Measurements from ENCODE around the gene MICOS13. TPM values are rescaled to one million over a fixed set of nuclear protein-coding genes. Genes with fewer than 3 reads are reported as not detected.

The MICOS13 gene
- total RNA-seq, 1 experiment from 2014 or later, result 32.5 TPM

DNA sequence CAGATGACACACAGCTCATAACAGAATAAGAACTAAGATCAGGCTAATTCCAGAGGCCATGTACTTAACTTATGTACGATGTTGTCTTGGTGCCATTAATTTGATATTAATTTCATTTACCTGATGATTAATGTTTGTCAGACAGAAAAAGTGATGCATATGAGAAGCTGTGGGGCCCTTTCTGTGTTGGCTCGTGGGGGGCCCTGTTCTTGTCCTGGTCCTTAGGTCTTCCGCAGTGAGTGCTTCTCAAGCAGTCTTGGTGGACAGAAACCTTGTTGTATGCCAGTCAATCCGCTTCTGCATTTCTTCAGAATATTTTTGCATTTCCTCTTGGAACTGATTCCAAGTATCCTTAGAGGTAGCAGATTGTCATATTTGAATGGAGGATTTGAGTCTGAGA, 37.3 kb downstream of the MICOS13 start:
- no peak for ATAC-seq
- H3K4me1 Mint-ChIP-seq, result peaks cover 5% of the 10 kb centered on the region
- no peaks in the 10 kb centered on the region; the same call in 1 of the 2 replicates for H3K27me3 Mint-ChIP-seq (ENCODE audit: low read depth)
- H3K4me3 Mint-ChIP-seq, result no peak overlapping the region
- no peak overlapping the region; the same call in 1 of the 2 replicates for H3K27ac Mint-ChIP-seq
- ChIA-PET CTCF (no interaction called here), POLR2A (no interaction called here)
- no peaks in the 10 kb centered on the region for H3K9me3 Mint-ChIP-seq
- H3K36me3 Mint-ChIP-seq, result peaks cover 68% of the 10 kb centered on the region
- TF ChIP-seq, protein P1, sequence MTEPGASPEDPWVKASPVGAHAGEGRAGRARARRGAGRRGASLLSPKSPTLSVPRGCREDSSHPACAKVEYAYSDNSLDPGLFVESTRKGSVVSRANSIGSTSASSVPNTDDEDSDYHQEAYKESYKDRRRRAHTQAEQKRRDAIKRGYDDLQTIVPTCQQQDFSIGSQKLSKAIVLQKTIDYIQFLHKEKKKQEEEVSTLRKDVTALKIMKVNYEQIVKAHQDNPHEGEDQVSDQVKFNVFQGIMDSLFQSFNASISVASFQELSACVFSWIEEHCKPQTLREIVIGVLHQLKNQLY (CRISPR knock-in tag; IDR thresholded peaks at IDR 0.05), result no peak
- TF ChIP-seq, protein P2, sequence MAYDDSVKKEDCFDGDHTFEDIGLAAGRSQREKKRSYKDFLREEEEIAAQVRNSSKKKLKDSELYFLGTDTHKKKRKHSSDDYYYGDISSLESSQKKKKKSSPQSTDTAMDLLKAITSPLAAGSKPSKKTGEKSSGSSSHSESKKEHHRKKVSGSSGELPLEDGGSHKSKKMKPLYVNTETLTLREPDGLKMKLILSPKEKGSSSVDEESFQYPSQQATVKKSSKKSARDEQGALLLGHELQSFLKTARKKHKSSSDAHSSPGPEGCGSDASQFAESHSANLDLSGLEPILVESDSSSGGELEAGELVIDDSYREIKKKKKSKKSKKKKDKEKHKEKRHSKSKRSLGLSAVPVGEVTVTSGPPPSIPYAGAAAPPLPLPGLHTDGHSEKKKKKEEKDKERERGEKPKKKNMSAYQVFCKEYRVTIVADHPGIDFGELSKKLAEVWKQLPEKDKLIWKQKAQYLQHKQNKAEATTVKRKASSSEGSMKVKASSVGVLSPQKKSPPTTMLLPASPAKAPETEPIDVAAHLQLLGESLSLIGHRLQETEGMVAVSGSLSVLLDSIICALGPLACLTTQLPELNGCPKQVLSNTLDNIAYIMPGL (CRISPR knock-in tag; IDR thresholded peaks at IDR 0.05), result no peak
- TF ChIP-seq FOXP1 (CRISPR knock-in tag; IDR thresholded peaks at IDR 0.05; ENCODE audit: borderline replicate concordance) (no peak), ZNF219 (CRISPR knock-in tag; IDR thresholded peaks at IDR 0.05; ENCODE audit: borderline replicate concordance) (no peak), ZBTB21 (CRISPR knock-in tag; IDR thresholded peaks at IDR 0.05; ENCODE audit: borderline replicate concordance) (no peak), TEAD1 (CRISPR knock-in tag; IDR thresholded peaks at IDR 0.05) (no peak), ESRRA (CRISPR knock-in tag; IDR thresholded peaks at IDR 0.05; ENCODE audit: borderline replicate concordance) (no peak), GTF2I (CRISPR knock-in tag; conservative IDR thresholded peaks at IDR 0.05) (no peak), SP1 (CRISPR knock-in tag; conservative IDR thresholded peaks at IDR 0.05) (no peak)
- TF ChIP-seq, protein P3, sequence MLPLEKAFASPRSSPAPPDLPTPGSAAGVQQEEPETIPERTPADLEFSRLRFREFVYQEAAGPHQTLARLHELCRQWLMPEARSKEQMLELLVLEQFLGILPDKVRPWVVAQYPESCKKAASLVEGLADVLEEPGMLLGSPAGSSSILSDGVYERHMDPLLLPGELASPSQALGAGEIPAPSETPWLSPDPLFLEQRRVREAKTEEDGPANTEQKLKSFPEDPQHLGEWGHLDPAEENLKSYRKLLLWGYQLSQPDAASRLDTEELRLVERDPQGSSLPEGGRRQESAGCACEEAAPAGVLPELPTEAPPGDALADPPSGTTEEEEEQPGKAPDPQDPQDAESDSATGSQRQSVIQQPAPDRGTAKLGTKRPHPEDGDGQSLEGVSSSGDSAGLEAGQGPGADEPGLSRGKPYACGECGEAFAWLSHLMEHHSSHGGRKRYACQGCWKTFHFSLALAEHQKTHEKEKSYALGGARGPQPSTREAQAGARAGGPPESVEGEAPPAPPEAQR (CRISPR knock-in tag; IDR thresholded peaks at IDR 0.05), result no peak
- TF ChIP-seq, protein P4, sequence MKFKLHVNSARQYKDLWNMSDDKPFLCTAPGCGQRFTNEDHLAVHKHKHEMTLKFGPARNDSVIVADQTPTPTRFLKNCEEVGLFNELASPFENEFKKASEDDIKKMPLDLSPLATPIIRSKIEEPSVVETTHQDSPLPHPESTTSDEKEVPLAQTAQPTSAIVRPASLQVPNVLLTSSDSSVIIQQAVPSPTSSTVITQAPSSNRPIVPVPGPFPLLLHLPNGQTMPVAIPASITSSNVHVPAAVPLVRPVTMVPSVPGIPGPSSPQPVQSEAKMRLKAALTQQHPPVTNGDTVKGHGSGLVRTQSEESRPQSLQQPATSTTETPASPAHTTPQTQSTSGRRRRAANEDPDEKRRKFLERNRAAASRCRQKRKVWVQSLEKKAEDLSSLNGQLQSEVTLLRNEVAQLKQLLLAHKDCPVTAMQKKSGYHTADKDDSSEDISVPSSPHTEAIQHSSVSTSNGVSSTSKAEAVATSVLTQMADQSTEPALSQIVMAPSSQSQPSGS (CRISPR knock-in tag; IDR thresholded peaks at IDR 0.05; ENCODE audit: borderline replicate concordance, low read depth), result no peak
- no peak for DNase-seq (ENCODE audit: low spot score)

DNA sequence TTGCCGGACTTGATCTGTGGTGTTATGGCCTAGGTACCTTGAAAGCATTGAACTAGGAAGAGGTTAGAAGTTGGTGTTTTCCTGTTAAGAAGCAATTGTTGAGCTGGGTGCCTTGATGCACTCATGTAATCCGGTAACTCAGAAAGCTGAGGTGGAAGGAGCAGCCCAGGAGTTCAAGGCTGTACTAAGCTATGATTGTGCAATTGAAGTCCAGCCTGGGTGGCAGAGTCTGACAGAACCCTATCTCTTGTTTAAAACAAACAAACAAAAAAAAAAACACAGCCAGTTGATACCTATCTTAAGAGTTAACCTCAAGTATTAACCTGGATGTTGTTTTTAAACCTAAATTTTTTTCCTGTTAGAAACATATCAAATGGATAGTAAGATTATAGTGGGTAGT, 38.1 kb downstream of the MICOS13 start:
- DNase-seq (ENCODE audit: low spot score) (no peak), ATAC-seq (no peak)
- Mint-ChIP-seq H3K4me1 (peaks cover 5% of the 10 kb centered on the region), H3K27ac (no peak overlapping the region), H3K9me3 (no peaks in the 10 kb centered on the region), H3K27me3 (ENCODE audit: low read depth) (no peaks in the 10 kb centered on the region; the same call in 1 of the 2 replicates), H3K4me3 (no peak overlapping the region), H3K36me3 (peaks cover 60% of the 10 kb centered on the region)
- POLR2A ChIA-PET, result no interaction called here
- CTCF ChIA-PET, result no interaction called here
- TF ChIP-seq, protein P5, sequence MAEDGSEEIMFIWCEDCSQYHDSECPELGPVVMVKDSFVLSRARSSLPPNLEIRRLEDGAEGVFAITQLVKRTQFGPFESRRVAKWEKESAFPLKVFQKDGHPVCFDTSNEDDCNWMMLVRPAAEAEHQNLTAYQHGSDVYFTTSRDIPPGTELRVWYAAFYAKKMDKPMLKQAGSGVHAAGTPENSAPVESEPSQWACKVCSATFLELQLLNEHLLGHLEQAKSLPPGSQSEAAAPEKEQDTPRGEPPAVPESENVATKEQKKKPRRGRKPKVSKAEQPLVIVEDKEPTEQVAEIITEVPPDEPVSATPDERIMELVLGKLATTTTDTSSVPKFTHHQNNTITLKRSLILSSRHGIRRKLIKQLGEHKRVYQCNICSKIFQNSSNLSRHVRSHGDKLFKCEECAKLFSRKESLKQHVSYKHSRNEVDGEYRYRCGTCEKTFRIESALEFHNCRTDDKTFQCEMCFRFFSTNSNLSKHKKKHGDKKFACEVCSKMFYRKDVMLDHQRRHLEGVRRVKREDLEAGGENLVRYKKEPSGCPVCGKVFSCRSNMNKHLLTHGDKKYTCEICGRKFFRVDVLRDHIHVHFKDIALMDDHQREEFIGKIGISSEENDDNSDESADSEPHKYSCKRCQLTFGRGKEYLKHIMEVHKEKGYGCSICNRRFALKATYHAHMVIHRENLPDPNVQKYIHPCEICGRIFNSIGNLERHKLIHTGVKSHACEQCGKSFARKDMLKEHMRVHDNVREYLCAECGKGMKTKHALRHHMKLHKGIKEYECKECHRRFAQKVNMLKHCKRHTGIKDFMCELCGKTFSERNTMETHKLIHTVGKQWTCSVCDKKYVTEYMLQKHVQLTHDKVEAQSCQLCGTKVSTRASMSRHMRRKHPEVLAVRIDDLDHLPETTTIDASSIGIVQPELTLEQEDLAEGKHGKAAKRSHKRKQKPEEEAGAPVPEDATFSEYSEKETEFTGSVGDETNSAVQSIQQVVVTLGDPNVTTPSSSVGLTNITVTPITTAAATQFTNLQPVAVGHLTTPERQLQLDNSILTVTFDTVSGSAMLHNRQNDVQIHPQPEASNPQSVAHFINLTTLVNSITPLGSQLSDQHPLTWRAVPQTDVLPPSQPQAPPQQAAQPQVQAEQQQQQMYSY (CRISPR knock-in tag; IDR thresholded peaks at IDR 0.05), result no peak
- TF ChIP-seq CREM (CRISPR knock-in tag; IDR thresholded peaks at IDR 0.05) (no peak), GTF2I (CRISPR knock-in tag; conservative IDR thresholded peaks at IDR 0.05) (no peak), ELF4 (CRISPR knock-in tag; IDR thresholded peaks at IDR 0.05; ENCODE audit: low read depth) (no peak), MXD4 (CRISPR knock-in tag; IDR thresholded peaks at IDR 0.05; ENCODE audit: borderline replicate concordance) (no peak)
- TF ChIP-seq, protein P2 (CRISPR knock-in tag; IDR thresholded peaks at IDR 0.05), result no peak
- TF ChIP-seq, protein P6, sequence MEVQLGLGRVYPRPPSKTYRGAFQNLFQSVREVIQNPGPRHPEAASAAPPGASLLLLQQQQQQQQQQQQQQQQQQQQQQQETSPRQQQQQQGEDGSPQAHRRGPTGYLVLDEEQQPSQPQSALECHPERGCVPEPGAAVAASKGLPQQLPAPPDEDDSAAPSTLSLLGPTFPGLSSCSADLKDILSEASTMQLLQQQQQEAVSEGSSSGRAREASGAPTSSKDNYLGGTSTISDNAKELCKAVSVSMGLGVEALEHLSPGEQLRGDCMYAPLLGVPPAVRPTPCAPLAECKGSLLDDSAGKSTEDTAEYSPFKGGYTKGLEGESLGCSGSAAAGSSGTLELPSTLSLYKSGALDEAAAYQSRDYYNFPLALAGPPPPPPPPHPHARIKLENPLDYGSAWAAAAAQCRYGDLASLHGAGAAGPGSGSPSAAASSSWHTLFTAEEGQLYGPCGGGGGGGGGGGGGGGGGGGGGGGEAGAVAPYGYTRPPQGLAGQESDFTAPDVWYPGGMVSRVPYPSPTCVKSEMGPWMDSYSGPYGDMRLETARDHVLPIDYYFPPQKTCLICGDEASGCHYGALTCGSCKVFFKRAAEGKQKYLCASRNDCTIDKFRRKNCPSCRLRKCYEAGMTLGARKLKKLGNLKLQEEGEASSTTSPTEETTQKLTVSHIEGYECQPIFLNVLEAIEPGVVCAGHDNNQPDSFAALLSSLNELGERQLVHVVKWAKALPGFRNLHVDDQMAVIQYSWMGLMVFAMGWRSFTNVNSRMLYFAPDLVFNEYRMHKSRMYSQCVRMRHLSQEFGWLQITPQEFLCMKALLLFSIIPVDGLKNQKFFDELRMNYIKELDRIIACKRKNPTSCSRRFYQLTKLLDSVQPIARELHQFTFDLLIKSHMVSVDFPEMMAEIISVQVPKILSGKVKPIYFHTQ (CRISPR knock-in tag; IDR thresholded peaks at IDR 0.05), result no peak
- TF ChIP-seq, protein P7, sequence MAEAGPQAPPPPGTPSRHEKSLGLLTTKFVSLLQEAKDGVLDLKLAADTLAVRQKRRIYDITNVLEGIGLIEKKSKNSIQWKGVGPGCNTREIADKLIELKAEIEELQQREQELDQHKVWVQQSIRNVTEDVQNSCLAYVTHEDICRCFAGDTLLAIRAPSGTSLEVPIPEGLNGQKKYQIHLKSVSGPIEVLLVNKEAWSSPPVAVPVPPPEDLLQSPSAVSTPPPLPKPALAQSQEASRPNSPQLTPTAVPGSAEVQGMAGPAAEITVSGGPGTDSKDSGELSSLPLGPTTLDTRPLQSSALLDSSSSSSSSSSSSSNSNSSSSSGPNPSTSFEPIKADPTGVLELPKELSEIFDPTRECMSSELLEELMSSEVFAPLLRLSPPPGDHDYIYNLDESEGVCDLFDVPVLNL (CRISPR knock-in tag; IDR thresholded peaks at IDR 0.05; ENCODE audit: borderline replicate concordance, low read depth), result no peak
- TF ChIP-seq, protein P8, sequence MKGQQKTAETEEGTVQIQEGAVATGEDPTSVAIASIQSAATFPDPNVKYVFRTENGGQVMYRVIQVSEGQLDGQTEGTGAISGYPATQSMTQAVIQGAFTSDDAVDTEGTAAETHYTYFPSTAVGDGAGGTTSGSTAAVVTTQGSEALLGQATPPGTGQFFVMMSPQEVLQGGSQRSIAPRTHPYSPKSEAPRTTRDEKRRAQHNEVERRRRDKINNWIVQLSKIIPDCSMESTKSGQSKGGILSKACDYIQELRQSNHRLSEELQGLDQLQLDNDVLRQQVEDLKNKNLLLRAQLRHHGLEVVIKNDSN (CRISPR knock-in tag; IDR thresholded peaks at IDR 0.05), result no peak
